OCI-LY7 (cell line): Measurements from ENCODE around the gene SLC44A5. TPM values are rescaled to one million over a fixed set of nuclear protein-coding genes. Genes with fewer than 3 reads are reported as not detected.

Experiments
- BruUV-seq: library from RNA; stranded (reverse); fragments of 400-500 nt; replicated peaks from 2 replicates; lab custom pipeline; 2021; lab: Mats Ljungman, UMichigan
- CTCF ChIA-PET: fragments of 300-600 bp; sonication (Branson Sonifier 250); formaldehyde crosslinking; loops from one replicate; lab custom pipeline; 2022; ENCODE audit warnings: antibody characterized with exemption; ENCODE audit not compliant: unreplicated experiment; lab: Charles Lee
- POLR2A ChIA-PET: fragments of 300-600 bp; sonication (Branson Sonifier 250); formaldehyde crosslinking; loops from one replicate; lab custom pipeline; 2022; ENCODE audit warnings: antibody characterized with exemption; lab: Charles Lee
- DNase-seq: peaks from one replicate; pipeline ENCODE4 v3.0.0-alpha.2; 2015; ENCODE audit warnings: low spot score
- H2AFZ ChIP-seq: fragments of 200-600 bp; sonication (generic), shearing (Covaris generic); 2 replicates; pipeline ENCODE4 v1.6.1; 2014; ENCODE audit warnings: mild to moderate bottlenecking, antibody characterized with exemption, low read length, moderate library complexity
- H3K27ac ChIP-seq: fragments of 200-600 bp; sonication (generic); 2 replicates; pipeline ENCODE4 v1.5.1; 2014; ENCODE audit warnings: mixed run types, low read depth, mild to moderate bottlenecking, moderate library complexity, low read length, inconsistent platforms; ENCODE audit not compliant: poor library complexity, severe bottlenecking
- H3K36me3 ChIP-seq: fragments of 200-600 bp; sonication (generic); 2 replicates; pipeline ENCODE4 v1.6.1; 2014; ENCODE audit warnings: mild to moderate bottlenecking, antibody characterized with exemption, low read length, moderate library complexity, mixed read lengths; ENCODE audit not compliant: insufficient read depth
- H3K4me1 ChIP-seq: fragments of 200-600 bp; sonication (generic); 2 replicates; pipeline ENCODE4 v1.5.1; 2014; ENCODE audit warnings: mild to moderate bottlenecking, low read length; ENCODE audit not compliant: insufficient read depth, poor library complexity, severe bottlenecking
- H3K4me2 ChIP-seq: fragments of 200-600 bp; sonication (generic); 2 replicates; pipeline ENCODE4 v1.6.1; 2014; ENCODE audit warnings: mild to moderate bottlenecking, low read length
- H3K4me3 ChIP-seq: fragments of 200-600 bp; sonication (generic); 2 replicates; pipeline ENCODE4 v1.5.1; 2014; ENCODE audit warnings: mild to moderate bottlenecking, low read depth, low read length; ENCODE audit not compliant: poor library complexity, severe bottlenecking
- H3K79me2 ChIP-seq: fragments of 200-600 bp; sonication (generic); 2 replicates; pipeline ENCODE4 v1.6.1; 2016; ENCODE audit warnings: low read depth, mild to moderate bottlenecking, low read length, moderate library complexity, mixed read lengths; ENCODE audit not compliant: insufficient read depth
- H3K9me2 ChIP-seq: fragments of 200-600 bp; sonication (generic); 2 replicates; pipeline ENCODE4 v1.6.1; 2016; ENCODE audit warnings: mild to moderate bottlenecking, low read length, mixed read lengths; ENCODE audit not compliant: insufficient read depth
- H3K9me3 ChIP-seq: fragments of 200-600 bp; sonication (generic); 2 replicates; pipeline ENCODE4 v1.6.1; 2014; ENCODE audit warnings: mild to moderate bottlenecking, mixed run types, low read length, mixed read lengths
- H4K20me1 ChIP-seq: fragments of 200-600 bp; sonication (generic); 2 replicates; pipeline ENCODE4 v1.6.1; 2014; ENCODE audit warnings: mild to moderate bottlenecking, antibody characterized with exemption, low read length, moderate library complexity, mixed read lengths; ENCODE audit not compliant: insufficient read depth
- CTCF ChIP-seq: fragments of 200-600 bp; sonication (generic); conservative IDR thresholded peaks from 2 replicates; pipeline ENCODE4 v1.5.1; 2014; ENCODE audit warnings: mild to moderate bottlenecking, antibody characterized with exemption, low read length, moderate library complexity, mixed read lengths
- EZH2phosphoT487 ChIP-seq: fragments of 200-600 bp; sonication (generic); IDR thresholded peaks from 2 replicates; pipeline ENCODE4 v1.6.1; 2018; ENCODE audit warnings: low read depth, borderline replicate concordance, mild to moderate bottlenecking, mixed run types, antibody characterized with exemption, low read length, moderate library complexity, mixed read lengths
- intact Hi-C: fragments of 100-400 bp; cut with micrococcal nuclease; formaldehyde crosslinking; loops from one replicate; pipeline ENCODE4 v1.10.0; 2022; ENCODE audit not compliant: unreplicated experiment
- total RNA-seq, 2 experiments: library from RNA; depleted of rRNA in 1 of 2; stranded (reverse); fragments of >200 nt in 1 of 2; shearing (Covaris generic) in 1 of 2; gene quantifications; 2 replicates each; pipeline ENCODE4 v1.2.3, GENCODE V29; 2014 to 2022

SLC44A5 gene
- total RNA-seq, 2 experiments from 2014 or later: not detected

GRCh38 chr1:75492011-75492410 lies 118.9 kb downstream of the SLC44A5 start:
- Histone ChIP-seq H2AFZ (no peak overlapping the region), H3K9me2 (no peaks in the 10 kb centered on the region), H3K79me2 (no peaks in the 10 kb centered on the region), H3K4me2 (no peak overlapping the region), H3K4me3 (no peak overlapping the region), H3K4me1 (no peaks in the 10 kb centered on the region), H3K9me3 (no peaks in the 10 kb centered on the region), H4K20me1 (no peaks in the 10 kb centered on the region), H3K27ac (no peak overlapping the region), H3K36me3 (no peaks in the 10 kb centered on the region)
- BruUV-seq: no TSS peak
- no peak for DNase-seq
- intact Hi-C loops: no loop called here
- TF ChIP-seq EZH2phosphoT487: no peak
- POLR2A ChIA-PET: no interaction called here
- CTCF ChIA-PET: no interaction called here

- intact Hi-C loops: no loop called here
- no peak for DNase-seq
- H3K4me1 ChIP-seq: no peaks in the 10 kb centered on the region
- no peaks in the 10 kb centered on the region for H4K20me1 ChIP-seq
- no peaks in the 10 kb centered on the region for H3K9me2 ChIP-seq
- no peak overlapping the region for H3K4me2 ChIP-seq
- no peaks in the 10 kb centered on the region for H3K79me2 ChIP-seq
- no peaks in the 10 kb centered on the region for H3K36me3 ChIP-seq
- no peak overlapping the region for H3K27ac ChIP-seq
- BruUV-seq: no TSS peak
- no peaks in the 10 kb centered on the region for H3K9me3 ChIP-seq
- TF ChIP-seq EZH2phosphoT487 (no peak), CTCF (no peak)
- H3K4me3 ChIP-seq: no peak overlapping the region
- no peak overlapping the region for H2AFZ ChIP-seq
- ChIA-PET CTCF (no interaction called here), POLR2A (no interaction called here)
Measured at GRCh38 chr1:75487399-75487798, 123.5 kb downstream of the SLC44A5 start.

DNA sequence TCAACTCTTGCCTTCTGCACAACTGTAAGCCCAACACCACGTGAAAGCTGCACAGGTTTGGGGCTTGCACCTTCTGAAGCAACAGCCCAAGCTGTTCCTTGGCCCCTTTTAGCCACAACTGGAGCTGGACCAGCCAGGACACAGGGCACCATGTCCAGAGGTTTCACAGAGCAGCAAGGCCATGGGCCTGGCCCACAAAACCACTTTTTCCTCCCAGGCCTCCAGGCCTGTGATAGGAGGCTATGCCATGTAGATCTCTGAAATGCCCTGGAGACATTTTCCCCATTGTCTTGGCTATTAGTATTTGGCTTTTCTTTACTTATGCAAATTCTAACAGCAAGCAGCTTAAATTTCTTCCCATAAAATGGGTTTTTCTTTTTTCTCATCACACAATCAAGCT lies 126.1 kb downstream of the SLC44A5 start:
- POLR2A ChIA-PET: no interaction called here
- no peak for DNase-seq

More for the DNA sequence above, 126.1 kb downstream of the SLC44A5 start:
- Histone ChIP-seq H3K27ac (no peak overlapping the region), H3K4me1 (no peaks in the 10 kb centered on the region), H3K4me3 (no peak overlapping the region), H3K4me2 (no peak overlapping the region), H4K20me1 (no peaks in the 10 kb centered on the region), H3K79me2 (no peaks in the 10 kb centered on the region), H3K9me3 (no peaks in the 10 kb centered on the region), H3K36me3 (no peaks in the 10 kb centered on the region), H3K9me2 (no peaks in the 10 kb centered on the region), H2AFZ (no peak overlapping the region)
- CTCF ChIA-PET: no interaction called here
- TF ChIP-seq EZH2phosphoT487 (no peak), CTCF (no peak)
- no TSS peak for BruUV-seq
- intact Hi-C loops: no loop called here
